BJ (cell line): ENCODE measurements around the gene CTNNA2. TPM values are rescaled to one million over a fixed set of nuclear protein-coding genes. Genes with fewer than 3 reads are reported as not detected.

Experiments used
- CTCF ChIA-PET: fragments of 350-600 bp; formaldehyde crosslinking; extraction: SDS; loops from one replicate; lab custom pipeline; 2021; ENCODE audit warnings: antibody characterized with exemption, inconsistent platforms; lab: Yijun Ruan, JAX
- POLR2A ChIA-PET: fragments of 300-600 bp; sonication (Branson Sonifier 250); formaldehyde crosslinking; extraction: SDS; loops from one replicate; lab custom pipeline; 2021; ENCODE audit warnings: antibody characterized with exemption; lab: Charles Lee
- DNase-seq: peaks from one replicate; pipeline ENCODE4 v3.0.0-alpha.2; 2011; ENCODE audit warnings: low read depth
- H3K27me3 ChIP-seq: 2 replicates; pipeline ENCODE4 v1.6.0; 2011; ENCODE audit warnings: low read length; ENCODE audit not compliant: control insufficient read depth, insufficient read depth
- H3K36me3 ChIP-seq: 2 replicates; pipeline ENCODE4 v1.5.1; 2011; ENCODE audit warnings: low read length; ENCODE audit not compliant: control insufficient read depth, insufficient read depth
- H3K4me3 ChIP-seq: 2 replicates; pipeline ENCODE4 v1.5.1; 2011; ENCODE audit warnings: low read depth, mild to moderate bottlenecking, control low read depth, low read length
- CTCF ChIP-seq: IDR thresholded peaks from 2 replicates; pipeline ENCODE4 v1.5.1; 2011; ENCODE audit warnings: low read depth, mild to moderate bottlenecking, control low read depth, inconsistent platforms, low read length, moderate library complexity; ENCODE audit not compliant: insufficient read depth
- polyA plus RNA-seq: library from polyadenylated mRNA; depleted of rRNA; stranded (reverse); fragments of >200 nt; gene quantifications from 2 replicates; pipeline ENCODE4 v1.2.3, GENCODE V29; 2011

The CTNNA2 gene
- polyA plus RNA-seq, 1 experiment, result not detected

GRCh38 chr2:80417737-80418136 is 904.9 kb downstream of the CTNNA2 start:
- ChIA-PET POLR2A (no interaction called here), CTCF (no interaction called here)
- TF ChIP-seq CTCF, result no peak
- H3K27me3 ChIP-seq, result no peaks in the 10 kb centered on the region
- H3K36me3 ChIP-seq, result no peaks in the 10 kb centered on the region
- no peak overlapping the region for H3K4me3 ChIP-seq
- no peak for DNase-seq

DNA sequence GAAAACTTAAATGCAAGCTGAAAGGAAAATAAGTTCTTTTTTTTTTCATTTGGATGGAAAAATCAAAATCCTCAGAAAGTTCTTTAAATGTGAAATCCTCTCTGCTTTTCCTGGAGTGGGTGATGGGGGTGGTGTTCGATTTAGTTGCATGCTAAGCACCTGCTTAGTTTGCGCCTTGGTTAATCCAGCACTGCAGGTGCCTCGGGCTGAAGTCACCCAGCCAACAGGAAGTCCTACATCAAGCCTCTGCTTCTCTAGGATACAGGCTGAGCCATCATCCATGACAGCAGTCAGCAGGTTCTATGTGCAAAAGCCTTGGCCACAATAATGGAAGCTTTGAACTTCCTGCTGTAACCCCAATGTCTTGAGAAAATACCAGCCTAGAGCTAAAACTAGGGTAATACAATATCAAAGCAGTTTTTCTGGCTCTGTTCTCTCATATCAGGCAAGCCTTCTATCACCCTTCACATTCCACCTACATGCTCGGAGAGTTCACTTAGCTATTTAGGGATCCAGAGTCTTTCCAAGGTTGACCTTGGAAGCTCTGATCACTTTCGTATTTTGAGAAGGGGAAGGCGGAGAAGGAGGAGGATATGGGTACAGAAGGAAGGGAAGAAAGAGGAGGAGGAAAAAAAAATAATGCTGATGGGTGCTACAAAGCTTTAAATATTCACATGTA is 907.8 kb downstream of the CTNNA2 start:
- ChIA-PET CTCF (interaction anchor here (0.6 kb wide), 1 partner anchor 9 kb away, joined by 3 read pairs; no protein-coding TSS in a partner anchor), POLR2A (no interaction called here)
- no peak for DNase-seq
- TF ChIP-seq CTCF, result no peak
- H3K4me3 ChIP-seq, result no peak overlapping the region
- no peaks in the 10 kb centered on the region for H3K36me3 ChIP-seq
- no peaks in the 10 kb centered on the region for H3K27me3 ChIP-seq

GRCh38 chr2:80429251-80429650 is 916.4 kb downstream of the CTNNA2 start:
- ChIA-PET CTCF (interaction anchor here (1.0 kb wide), 1 partner anchor 8 kb away, joined by 3 read pairs; no protein-coding TSS in a partner anchor), POLR2A (no interaction called here)
- no peak for TF ChIP-seq CTCF
- DNase-seq, result no peak
- no peak overlapping the region for H3K4me3 ChIP-seq
- no peaks in the 10 kb centered on the region for H3K36me3 ChIP-seq
- H3K27me3 ChIP-seq, result no peaks in the 10 kb centered on the region

DNA sequence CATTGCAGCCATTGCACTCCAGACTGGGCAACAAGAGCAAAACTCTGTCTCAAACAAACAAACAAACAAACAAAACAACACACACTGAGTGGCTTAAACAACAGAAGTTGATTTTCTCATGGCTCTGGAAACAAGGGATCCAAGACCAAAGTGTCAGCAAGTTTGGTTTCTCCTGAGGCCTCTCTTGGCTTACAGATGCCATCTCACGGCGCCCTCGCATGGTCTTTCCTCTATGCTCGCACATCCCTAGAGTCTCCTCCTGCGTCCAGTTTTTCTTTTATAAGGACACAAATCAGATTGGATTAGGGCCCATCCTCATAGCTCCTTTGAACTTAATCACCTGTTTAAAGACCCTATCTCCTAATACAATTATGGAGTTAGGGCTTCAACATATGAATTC is 925.1 kb downstream of the CTNNA2 start:
- Histone ChIP-seq H3K27me3 (no peaks in the 10 kb centered on the region), H3K36me3 (no peaks in the 10 kb centered on the region), H3K4me3 (no peak overlapping the region)
- ChIA-PET POLR2A (no interaction called here), CTCF (interaction anchor here (0.7 kb wide), 1 partner anchor 34 kb away, joined by 3 read pairs; no protein-coding TSS in a partner anchor)
- DNase-seq, result no peak
- no peak for TF ChIP-seq CTCF

GRCh38 chr2:80438686-80439085 is 925.8 kb downstream of the CTNNA2 start:
- Histone ChIP-seq H3K27me3 (no peaks in the 10 kb centered on the region), H3K4me3 (no peak overlapping the region), H3K36me3 (no peaks in the 10 kb centered on the region)
- POLR2A ChIA-PET, result no interaction called here
- DNase-seq, result no peak
- TF ChIP-seq CTCF, result no peak
- CTCF ChIA-PET, result interaction anchor here (1.2 kb wide), 1 partner anchor 61 kb away, joined by 4 read pairs; no protein-coding TSS in a partner anchor
